ENCODE measurements around the gene FGD4. TPM values are rescaled to one million over a fixed set of nuclear protein-coding genes. Genes with fewer than 3 reads are reported as not detected.

Gene FGD4
- total RNA-seq, 1 experiment from 2014 or later: 3.0 TPM

- peak; percentile 95 for DNase-seq (ENCODE audit: low read depth)
Measured at GRCh38 chr12:32679091-32679919, 279.9 kb downstream of the FGD4 start, which contains the start of gene DNM1L. TSS of gene DNM1L (plus strand) at chr12:32679301. CDS start at chr12:32679364, 63 bp downstream.

- no peak for DNase-seq (ENCODE audit: low read depth)
Measured at GRCh38 chr12:32679920-32680237, 280.5 kb downstream of the FGD4 start.

- no peak for DNase-seq (ENCODE audit: low read depth)
Measured at GRCh38 chr12:32680787-32681186, 281.4 kb downstream of the FGD4 start.

GRCh38 chr12:32681272-32681671 lies 281.9 kb downstream of the FGD4 start:
- no peak for DNase-seq (ENCODE audit: low read depth)

- DNase-seq (ENCODE audit: low read depth): no peak
Measured at GRCh38 chr12:32686340-32686739, 287.0 kb downstream of the FGD4 start.

GRCh38 chr12:32688786-32689185 lies 289.4 kb downstream of the FGD4 start:
- no peak for DNase-seq (ENCODE audit: low read depth)

- no peak for DNase-seq (ENCODE audit: low read depth)
Measured at GRCh38 chr12:32690927-32691326, 291.6 kb downstream of the FGD4 start.

GRCh38 chr12:32692358-32692757 lies 293.0 kb downstream of the FGD4 start:
- DNase-seq (ENCODE audit: low read depth): no peak

- DNase-seq (ENCODE audit: low read depth): no peak
Measured at GRCh38 chr12:32693036-32693435, 293.7 kb downstream of the FGD4 start.

All from M059J (cell line).